Body of pancreas (tissue), 4 donors: ENCODE measurements around the gene PAX8. TPM values are rescaled to one million over a fixed set of nuclear protein-coding genes. Genes with fewer than 3 reads are reported as not detected.
A peak's percentile ranks its signal among the peaks of the same experiment; 100 is the strongest.

Source experiments
- ATAC-seq: fragments of 150-250 bp; one replicate; pipeline ENCODE4 v1.9.1; 2016
- DNase-seq, 4 donors: peaks; one replicate each; pipeline ENCODE4 v3.0.0-alpha.2; 2019
- H3K27ac ChIP-seq, 4 donors: fragments of 200-600 bp; sonication (generic); 1 replicate in 3 of 4; 2 replicates in 1 of 4; pipeline versions ENCODE4 v1.5.1 to v1.6.1; 2016 to 2019; ENCODE audit warnings: mild to moderate bottlenecking in 1 of 4, mixed read lengths in 1 of 4, moderate library complexity in 1 of 4
- H3K27me3 ChIP-seq, 2 donors: fragments of 200-600 bp; sonication (generic); one replicate each; pipeline ENCODE4 v1.6.0; 2016; ENCODE audit warnings: mild to moderate bottlenecking in 1 of 2
- H3K36me3 ChIP-seq, 2 donors: fragments of 200-600 bp; sonication (generic); replicated peaks in 1 of 2; 2 replicates each; pipeline ENCODE4 v1.5.1; 2016; ENCODE audit warnings: low read depth in 2 of 2; ENCODE audit not compliant: insufficient read depth in 1 of 2
- H3K4me1 ChIP-seq: fragments of 200-600 bp; sonication (generic); one replicate; pipeline ENCODE4 v1.6.0; 2016
- H3K4me3 ChIP-seq, 2 donors: fragments of 200-600 bp; sonication (generic); 1 replicate in 1 of 2; 2 replicates in 1 of 2; pipeline ENCODE4 v1.5.1; 2016 to 2019
- H3K9me3 ChIP-seq, 3 donors: fragments of 200-600 bp; sonication (generic); 1 replicate in 2 of 3; 2 replicates in 1 of 3; pipeline ENCODE4 v1.5.1; 2016
- CTCF ChIP-seq, 7 experiments: fragments of 450-650 bp in 4 of 7; fragments of 200-600 bp in 3 of 7; sonication (generic) in 3 of 7; IDR thresholded peaks; one replicate each; pipeline ENCODE4 v1.5.1; 2016 to 2019; ENCODE audit warnings: antibody characterized with exemption in 7 of 7
- POLR2A ChIP-seq, 3 donors: fragments of 450-650 bp; IDR thresholded peaks; one replicate each; pipeline ENCODE4 v1.6.1; 2016; ENCODE audit warnings: antibody characterized with exemption in 3 of 3, mild to moderate bottlenecking in 2 of 3
- WGBS, 2 donors: methylation state at CpG; one replicate each; pipeline ENCODE4 v1.1.5; 2017; 5-methylcytosine and 5-hydroxymethylcytosine counted together
- intact Hi-C: fragments of 100-400 bp; cut with DNase I; formaldehyde crosslinking; loops from one replicate; pipeline ENCODE4 v1.15.1; 2023
- total RNA-seq, 2 donors: library from RNA; depleted of rRNA; stranded (reverse); fragments of >200 nt; gene quantifications; one replicate each; pipeline ENCODE4 v1.1.0, GENCODE V29; 2016

PAX8 gene
- total RNA-seq, 2 donors from 2014 or later: 0.52 to 2.3 TPM

- peaks cover 28% of the 10 kb centered on the region for H3K4me1 ChIP-seq
- WGBS, 2 donors: 54 to 66% methylated on average over 4 to 10 of the region's 10 CpGs
- TF ChIP-seq POLR2A (IDR thresholded peaks at IDR 0.05) (no peak), CTCF (IDR thresholded peaks at IDR 0.05) (no peak)
- peak; percentile 81 for ATAC-seq
- no peaks in the 10 kb centered on the region for H3K27me3 ChIP-seq
- no peaks in the 10 kb centered on the region for H3K9me3 ChIP-seq
- no peaks in the 10 kb centered on the region for H3K36me3 ChIP-seq
- intact Hi-C loops: no loop called here
- peak; percentile 61 to 82 (median 76) for DNase-seq
- H3K4me3 ChIP-seq: no peak overlapping the region
- H3K27ac ChIP-seq: peak overlapping the region in 3 of 4 donors; percentile 15 to 45 (median 32)
Measured at GRCh38 chr2:113185664-113186432, 92.9 kb downstream of the PAX8 start.

GRCh38 chr2:113184531-113185230 is 94.0 kb downstream of the PAX8 start:
- 87 to 96% methylated on average over 7 to 8 of the region's 8 CpGs for WGBS, 2 donors
- DNase-seq: no peak

GRCh38 chr2:113183703-113184102 is 95.0 kb downstream of the PAX8 start:
- no peak overlapping the region for H3K4me3 ChIP-seq
- DNase-seq: no peak

More at GRCh38 chr2:113184531-113185230, 94.0 kb downstream of the PAX8 start:
- Histone ChIP-seq H3K36me3 (no peaks in the 10 kb centered on the region), H3K27me3 (no peaks in the 10 kb centered on the region), H3K27ac (peak overlapping the region in 1 of 4 donors; percentile 6), H3K4me3 (no peak overlapping the region), H3K4me1 (peaks cover 40% of the 10 kb centered on the region), H3K9me3 (no peaks in the 10 kb centered on the region)
- intact Hi-C loops: no loop called here
- ATAC-seq: no peak
- TF ChIP-seq CTCF (IDR thresholded peaks at IDR 0.05): no peak
- TF ChIP-seq POLR2A (IDR thresholded peaks at IDR 0.05): no peak

GRCh38 chr2:113183264-113183663 is 95.5 kb downstream of the PAX8 start:
- Histone ChIP-seq H3K4me3 (no peak overlapping the region), H3K36me3 (no peaks in the 10 kb centered on the region), H3K27me3 (no peaks in the 10 kb centered on the region), H3K9me3 (no peaks in the 10 kb centered on the region), H3K27ac (no peak overlapping the region), H3K4me1 (peaks cover 41% of the 10 kb centered on the region)
- ATAC-seq (no peak), DNase-seq (no peak)
- TF ChIP-seq CTCF (IDR thresholded peaks at IDR 0.05): no peak
- no peak for TF ChIP-seq POLR2A (IDR thresholded peaks at IDR 0.05)
- intact Hi-C loops: no loop called here
- 82 to 94% methylated on average over 4 to 8 of the region's 8 CpGs for WGBS, 2 donors

More at GRCh38 chr2:113183703-113184102, 95.0 kb downstream of the PAX8 start:
- no peak overlapping the region for H3K27ac ChIP-seq
- peaks cover 41% of the 10 kb centered on the region for H3K4me1 ChIP-seq
- TF ChIP-seq CTCF (IDR thresholded peaks at IDR 0.05) (no peak), POLR2A (IDR thresholded peaks at IDR 0.05) (no peak)
- intact Hi-C loops: no loop called here
- H3K27me3 ChIP-seq: no peaks in the 10 kb centered on the region
- ATAC-seq: no peak
- no peaks in the 10 kb centered on the region for H3K36me3 ChIP-seq
- WGBS, 2 donors: 77 to 85% methylated on average over 2 of the region's 2 CpGs
- H3K9me3 ChIP-seq: no peaks in the 10 kb centered on the region
